LNCaP clone FGC (cell line): ENCODE data around the gene MCM3.

ENCODE experiments used
- DNase-seq: peaks from one replicate; pipeline ENCODE4 v3.0.0-alpha.2; 2011; ENCODE audit warnings: low read depth
- H3K4me3 ChIP-seq: 2 replicates; pipeline ENCODE4 v1.5.1; 2011; ENCODE audit warnings: mild to moderate bottlenecking, low read depth, low read length, control low read depth
- TF ChIP-seq, protein P1 (sequence below): IDR thresholded peaks from 2 replicates; pipeline ENCODE4 v1.5.1; 2012; ENCODE audit warnings: mild to moderate bottlenecking; ENCODE audit not compliant: control insufficient read depth, insufficient read depth; ENCODE audit errors: extremely low read depth

Gene MCM3

GRCh38 chr6:52312461-52312860 is 27.9 kb upstream of the MCM3 start:
- TF ChIP-seq, protein P1, sequence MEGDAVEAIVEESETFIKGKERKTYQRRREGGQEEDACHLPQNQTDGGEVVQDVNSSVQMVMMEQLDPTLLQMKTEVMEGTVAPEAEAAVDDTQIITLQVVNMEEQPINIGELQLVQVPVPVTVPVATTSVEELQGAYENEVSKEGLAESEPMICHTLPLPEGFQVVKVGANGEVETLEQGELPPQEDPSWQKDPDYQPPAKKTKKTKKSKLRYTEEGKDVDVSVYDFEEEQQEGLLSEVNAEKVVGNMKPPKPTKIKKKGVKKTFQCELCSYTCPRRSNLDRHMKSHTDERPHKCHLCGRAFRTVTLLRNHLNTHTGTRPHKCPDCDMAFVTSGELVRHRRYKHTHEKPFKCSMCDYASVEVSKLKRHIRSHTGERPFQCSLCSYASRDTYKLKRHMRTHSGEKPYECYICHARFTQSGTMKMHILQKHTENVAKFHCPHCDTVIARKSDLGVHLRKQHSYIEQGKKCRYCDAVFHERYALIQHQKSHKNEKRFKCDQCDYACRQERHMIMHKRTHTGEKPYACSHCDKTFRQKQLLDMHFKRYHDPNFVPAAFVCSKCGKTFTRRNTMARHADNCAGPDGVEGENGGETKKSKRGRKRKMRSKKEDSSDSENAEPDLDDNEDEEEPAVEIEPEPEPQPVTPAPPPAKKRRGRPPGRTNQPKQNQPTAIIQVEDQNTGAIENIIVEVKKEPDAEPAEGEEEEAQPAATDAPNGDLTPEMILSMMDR, result no peak
- H3K4me3 ChIP-seq, result no peak overlapping the region
- no peak for DNase-seq

GRCh38 chr6:52310932-52311331 is 26.4 kb upstream of the MCM3 start:
- H3K4me3 ChIP-seq, result no peak overlapping the region
- TF ChIP-seq, protein P1, result no peak
- DNase-seq, result no peak

- no peak overlapping the region for H3K4me3 ChIP-seq
- no peak for DNase-seq
- TF ChIP-seq, protein P1, result no peak
Observed at GRCh38 chr6:52307900-52308372, 23.4 kb upstream of the MCM3 start.

DNA sequence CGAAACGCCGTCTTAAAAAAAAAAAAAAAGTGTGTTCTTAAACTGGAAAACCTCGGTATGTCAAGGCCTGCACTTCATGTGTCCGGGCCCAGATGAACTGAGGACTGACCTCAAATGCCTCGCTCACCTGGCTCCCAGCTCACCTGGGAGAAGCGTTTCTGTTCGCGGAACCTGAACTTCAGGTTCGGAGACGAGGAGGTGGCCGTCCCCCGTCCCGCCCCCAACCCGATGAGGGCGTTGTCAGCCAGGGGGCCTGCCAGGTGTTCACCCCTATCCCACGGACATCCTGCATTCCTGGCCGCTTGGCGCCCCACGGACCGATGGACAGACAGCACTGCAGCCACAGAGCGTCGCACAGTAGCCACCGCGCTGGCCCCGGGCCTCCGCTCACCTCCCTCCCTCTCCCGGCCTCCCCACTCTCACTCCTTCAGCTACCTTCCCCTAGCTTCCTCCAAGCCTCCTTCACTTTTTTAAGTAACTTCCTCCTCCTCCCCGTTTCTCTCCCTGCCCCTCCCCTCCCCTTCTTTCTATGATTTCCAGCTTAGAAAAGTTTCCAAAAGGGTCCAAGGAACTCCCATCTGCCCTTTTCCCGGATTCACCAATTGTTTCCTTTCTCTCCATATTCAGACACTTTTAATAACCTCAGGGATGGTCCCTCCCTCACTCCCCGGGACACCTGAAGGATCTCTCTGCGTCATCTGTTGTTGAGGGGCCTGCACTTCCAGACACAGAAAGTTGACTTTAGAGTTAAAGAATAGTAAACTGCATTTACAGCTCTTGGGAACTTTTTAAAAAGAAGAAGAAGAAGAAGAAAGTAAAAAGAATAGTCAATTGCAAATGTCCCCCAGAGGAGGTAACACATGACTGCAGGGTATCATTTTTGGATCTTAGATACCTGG is 22.7 kb upstream of the MCM3 start:
- DNase-seq, result no peak
- H3K4me3 ChIP-seq, result no peak overlapping the region
- TF ChIP-seq, protein P1, result no peak

DNA sequence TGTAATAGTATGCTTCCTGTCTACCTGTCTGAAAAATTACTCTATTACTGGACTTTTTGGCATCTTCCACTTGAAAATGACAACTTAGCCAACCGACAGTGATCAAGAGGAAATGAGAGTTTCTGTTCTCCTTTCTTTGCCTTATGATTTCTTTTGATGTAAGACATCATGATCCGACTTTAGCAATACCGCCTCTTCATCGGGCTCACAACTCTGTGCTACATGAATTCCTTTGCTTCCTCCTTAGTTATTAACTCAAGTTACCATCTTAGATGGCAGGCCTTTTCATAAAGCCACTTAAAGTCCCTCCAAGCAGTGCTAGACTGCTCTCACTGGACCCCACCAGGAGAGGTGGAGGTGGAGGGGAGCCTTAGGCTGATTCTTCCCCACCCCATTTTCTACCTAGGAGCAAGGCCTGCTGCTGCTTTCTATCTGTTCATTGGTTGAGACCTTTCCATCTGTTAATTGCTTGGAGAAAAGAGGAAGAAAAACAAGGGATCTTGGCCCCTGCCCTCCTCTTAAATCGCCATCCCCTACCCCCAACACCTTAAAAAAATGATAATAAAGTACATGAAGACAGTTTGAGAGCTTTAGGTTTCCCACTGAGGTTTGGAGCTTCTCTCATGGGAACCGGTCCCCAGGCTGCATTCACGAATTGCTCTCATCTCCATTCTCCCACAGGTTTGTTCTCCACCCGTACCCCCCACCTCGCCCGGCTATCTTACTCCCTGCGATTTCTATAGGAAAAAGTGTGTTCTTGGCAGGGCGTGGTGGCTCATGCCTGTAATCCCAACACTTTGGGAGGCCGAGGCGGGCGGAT is 21.6 kb upstream of the MCM3 start:
- no peak overlapping the region for H3K4me3 ChIP-seq
- no peak for DNase-seq
- TF ChIP-seq, protein P1, result no peak

- DNase-seq, result no peak
- H3K4me3 ChIP-seq, result no peak overlapping the region
- TF ChIP-seq, protein P1, result no peak
Observed at GRCh38 chr6:52305411-52305810, 20.9 kb upstream of the MCM3 start.
